ENCODE measurements around the gene MDFI. TPM values are rescaled to one million over a fixed set of nuclear protein-coding genes. Genes with fewer than 3 reads are reported as not detected.

MDFI gene
- total RNA-seq, 1 donor from 2014 or later = 29.5 TPM

GRCh38 chr6:41593839-41594238 lies 44.4 kb upstream of the MDFI start:
- H3K4me3 ChIP-seq = no peak overlapping the region
- H3K27me3 Mint-ChIP-seq (ENCODE audit: insufficient read depth, low read depth) = peaks cover 6% of the 10 kb centered on the region
- H4K20me1 ChIP-seq (ENCODE audit: low read depth) = peaks cover 19% of the 10 kb centered on the region
- no peaks in the 10 kb centered on the region for H3K9me3 ChIP-seq (ENCODE audit: low read depth)
- H3K4me3 Mint-ChIP-seq = no peak overlapping the region
- no peak overlapping the region for H3K9ac ChIP-seq
- peaks cover 3% of the 10 kb centered on the region for H3K4me1 ChIP-seq
- H3K4me1 Mint-ChIP-seq = peaks cover 27% of the 10 kb centered on the region
- no peak for DNase-seq (ENCODE audit: low spot score)
- no peak overlapping the region for H2AFZ ChIP-seq (replicated peaks)
- H3K27ac Mint-ChIP-seq = no peak overlapping the region
- H3K4me2 ChIP-seq = no peak overlapping the region
- H3K79me2 ChIP-seq (ENCODE audit: low read depth) = no peaks in the 10 kb centered on the region
- H3K36me3 Mint-ChIP-seq = peaks cover 26% of the 10 kb centered on the region
- no peaks in the 10 kb centered on the region for H3K27me3 ChIP-seq
- H3K9me3 Mint-ChIP-seq = no peaks in the 10 kb centered on the region
- H3K27ac ChIP-seq = no peak overlapping the region
- TF ChIP-seq, protein P1, sequence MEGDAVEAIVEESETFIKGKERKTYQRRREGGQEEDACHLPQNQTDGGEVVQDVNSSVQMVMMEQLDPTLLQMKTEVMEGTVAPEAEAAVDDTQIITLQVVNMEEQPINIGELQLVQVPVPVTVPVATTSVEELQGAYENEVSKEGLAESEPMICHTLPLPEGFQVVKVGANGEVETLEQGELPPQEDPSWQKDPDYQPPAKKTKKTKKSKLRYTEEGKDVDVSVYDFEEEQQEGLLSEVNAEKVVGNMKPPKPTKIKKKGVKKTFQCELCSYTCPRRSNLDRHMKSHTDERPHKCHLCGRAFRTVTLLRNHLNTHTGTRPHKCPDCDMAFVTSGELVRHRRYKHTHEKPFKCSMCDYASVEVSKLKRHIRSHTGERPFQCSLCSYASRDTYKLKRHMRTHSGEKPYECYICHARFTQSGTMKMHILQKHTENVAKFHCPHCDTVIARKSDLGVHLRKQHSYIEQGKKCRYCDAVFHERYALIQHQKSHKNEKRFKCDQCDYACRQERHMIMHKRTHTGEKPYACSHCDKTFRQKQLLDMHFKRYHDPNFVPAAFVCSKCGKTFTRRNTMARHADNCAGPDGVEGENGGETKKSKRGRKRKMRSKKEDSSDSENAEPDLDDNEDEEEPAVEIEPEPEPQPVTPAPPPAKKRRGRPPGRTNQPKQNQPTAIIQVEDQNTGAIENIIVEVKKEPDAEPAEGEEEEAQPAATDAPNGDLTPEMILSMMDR (IDR thresholded peaks at IDR 0.05) = no peak
- TF ChIP-seq EZH2 (IDR thresholded peaks at IDR 0.05) = no peak
- H3F3A ChIP-seq (ENCODE audit: low read depth) = peaks cover 6% of the 10 kb centered on the region
- no peaks in the 10 kb centered on the region for H3K36me3 ChIP-seq

GRCh38 chr6:41594326-41594725 lies 43.9 kb upstream of the MDFI start:
- Mint-ChIP-seq H3K4me3 (no peak overlapping the region), H3K9me3 (no peaks in the 10 kb centered on the region), H3K4me1 (peaks cover 27% of the 10 kb centered on the region), H3K27me3 (ENCODE audit: insufficient read depth, low read depth) (peaks cover 6% of the 10 kb centered on the region), H3K36me3 (peaks cover 26% of the 10 kb centered on the region), H3K27ac (no peak overlapping the region)
- Histone ChIP-seq H4K20me1 (ENCODE audit: low read depth) (peaks cover 19% of the 10 kb centered on the region), H3K4me1 (peaks cover 3% of the 10 kb centered on the region), H2AFZ (replicated peaks) (no peak overlapping the region), H3K27me3 (no peaks in the 10 kb centered on the region), H3K36me3 (no peaks in the 10 kb centered on the region), H3F3A (ENCODE audit: low read depth) (peaks cover 6% of the 10 kb centered on the region), H3K4me3 (no peak overlapping the region), H3K27ac (no peak overlapping the region), H3K9ac (no peak overlapping the region), H3K9me3 (ENCODE audit: low read depth) (no peaks in the 10 kb centered on the region), H3K79me2 (ENCODE audit: low read depth) (no peaks in the 10 kb centered on the region), H3K4me2 (no peak overlapping the region)
- no peak for DNase-seq (ENCODE audit: low spot score)
- no peak for TF ChIP-seq EZH2phosphoT487 (IDR thresholded peaks at IDR 0.05)
- TF ChIP-seq, protein P1 (IDR thresholded peaks at IDR 0.05) = no peak
- TF ChIP-seq EZH2 (IDR thresholded peaks at IDR 0.05) = no peak

DNA sequence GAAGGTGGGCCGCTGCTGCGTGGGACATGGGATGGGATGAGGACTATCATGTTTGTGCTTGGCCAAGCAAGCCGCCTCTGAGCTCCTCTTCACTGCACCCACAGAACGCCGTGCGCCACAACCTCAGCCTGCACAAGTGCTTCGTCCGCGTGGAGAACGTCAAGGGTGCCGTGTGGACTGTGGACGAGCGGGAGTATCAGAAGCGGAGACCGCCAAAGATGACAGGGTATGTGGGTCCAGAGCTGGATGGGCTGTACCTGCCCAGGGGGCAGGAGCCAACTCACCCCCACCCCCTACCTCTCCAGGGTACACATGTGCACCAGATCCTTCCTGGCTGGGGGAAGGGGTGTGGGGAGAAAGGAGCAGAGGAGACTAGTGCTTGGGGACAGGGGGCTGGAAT lies 43.5 kb upstream of the MDFI start:
- H3K27me3 Mint-ChIP-seq (ENCODE audit: insufficient read depth, low read depth) = peaks cover 6% of the 10 kb centered on the region
- no peak overlapping the region for H3K4me2 ChIP-seq
- H3K79me2 ChIP-seq (ENCODE audit: low read depth) = no peaks in the 10 kb centered on the region
- DNase-seq (ENCODE audit: low spot score) = no peak
- H2AFZ ChIP-seq (replicated peaks) = no peak overlapping the region
- no peaks in the 10 kb centered on the region for H3K9me3 ChIP-seq (ENCODE audit: low read depth)
- H3K27ac ChIP-seq = no peak overlapping the region
- no peaks in the 10 kb centered on the region for H3K9me3 Mint-ChIP-seq
- no peaks in the 10 kb centered on the region for H3K36me3 ChIP-seq
- H3K27ac Mint-ChIP-seq = no peak overlapping the region
- TF ChIP-seq, protein P1 (IDR thresholded peaks at IDR 0.05) = no peak
- peaks cover 3% of the 10 kb centered on the region for H3K4me1 ChIP-seq
- peaks cover 6% of the 10 kb centered on the region for H3F3A ChIP-seq (ENCODE audit: low read depth)
- peaks cover 26% of the 10 kb centered on the region for H3K36me3 Mint-ChIP-seq
- H4K20me1 ChIP-seq (ENCODE audit: low read depth) = peaks cover 19% of the 10 kb centered on the region
- no peak overlapping the region for H3K4me3 Mint-ChIP-seq
- peaks cover 27% of the 10 kb centered on the region for H3K4me1 Mint-ChIP-seq
- H3K27me3 ChIP-seq = no peaks in the 10 kb centered on the region
- no peak overlapping the region for H3K4me3 ChIP-seq
- no peak overlapping the region for H3K9ac ChIP-seq

DNA sequence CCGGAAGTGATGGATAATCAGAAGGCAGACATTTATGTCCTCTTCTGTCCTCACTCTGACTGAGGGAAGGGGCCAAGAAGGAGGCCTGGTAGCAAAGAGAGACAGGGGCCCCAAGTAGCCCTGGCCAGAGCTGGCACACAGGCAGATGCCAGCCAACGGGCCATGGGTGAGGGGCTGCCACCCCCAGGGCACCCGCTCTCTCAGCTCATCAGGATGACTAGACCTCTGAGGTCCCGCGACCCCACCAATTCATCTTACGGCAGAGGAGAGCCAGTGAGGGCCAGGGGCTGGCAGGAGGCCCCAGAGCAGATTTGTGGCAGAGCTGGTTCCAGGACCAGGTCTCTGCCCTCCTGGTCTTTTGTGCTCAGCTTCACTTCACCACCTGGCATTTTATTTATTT lies 43.1 kb upstream of the MDFI start:
- no peak overlapping the region for H3K27ac Mint-ChIP-seq
- Histone ChIP-seq H3F3A (ENCODE audit: low read depth) (peaks cover 6% of the 10 kb centered on the region), H3K9ac (no peak overlapping the region), H3K4me2 (no peak overlapping the region), H3K27ac (no peak overlapping the region), H4K20me1 (ENCODE audit: low read depth) (peaks cover 19% of the 10 kb centered on the region), H3K79me2 (ENCODE audit: low read depth) (no peaks in the 10 kb centered on the region), H3K9me3 (ENCODE audit: low read depth) (no peaks in the 10 kb centered on the region), H3K27me3 (no peaks in the 10 kb centered on the region), H2AFZ (replicated peaks) (no peak overlapping the region), H3K4me3 (no peak overlapping the region), H3K4me1 (peaks cover 3% of the 10 kb centered on the region), H3K36me3 (no peaks in the 10 kb centered on the region)
- TF ChIP-seq EZH2phosphoT487 (IDR thresholded peaks at IDR 0.05) (no peak), EZH2 (IDR thresholded peaks at IDR 0.05) (no peak)
- TF ChIP-seq, protein P1 (IDR thresholded peaks at IDR 0.05) = no peak
- H3K4me3 Mint-ChIP-seq = no peak overlapping the region
- peaks cover 27% of the 10 kb centered on the region for H3K4me1 Mint-ChIP-seq
- no peaks in the 10 kb centered on the region for H3K9me3 Mint-ChIP-seq
- H3K36me3 Mint-ChIP-seq = peaks cover 26% of the 10 kb centered on the region
- DNase-seq (ENCODE audit: low spot score) = no peak
- H3K27me3 Mint-ChIP-seq (ENCODE audit: insufficient read depth, low read depth) = peaks cover 6% of the 10 kb centered on the region

All from neural progenitor cell (in vitro differentiated cells).